Measurements from ENCODE around the gene PDGFA. TPM values are rescaled to one million over a fixed set of nuclear protein-coding genes. Genes with fewer than 3 reads are reported as not detected.

Gene PDGFA
- total RNA-seq, 1 experiment from 2014 or later: 129 TPM

- TF ChIP-seq AR (CRISPR knock-in tag; IDR thresholded peaks at IDR 0.05) (no peak), ERG (CRISPR knock-in tag; IDR thresholded peaks at IDR 0.05) (no peak), SOX15 (CRISPR knock-in tag; IDR thresholded peaks at IDR 0.05) (no peak), TEAD4 (CRISPR knock-in tag; IDR thresholded peaks at IDR 0.05) (no peak)
Observed at GRCh38 chr7:516216-516605, 3.4 kb downstream of the PDGFA start (continued).

- Mint-ChIP-seq H3K27me3 (ENCODE audit: low read depth) (peaks cover 5% of the 10 kb centered on the region), H3K4me3 (peak overlapping the region; percentile 71), H3K4me1 (peaks cover 34% of the 10 kb centered on the region), H3K27ac (peak overlapping the region; percentile 92), H3K9me3 (no peaks in the 10 kb centered on the region), H3K36me3 (peaks cover 13% of the 10 kb centered on the region; the same call in 1 of the 2 replicates)
- TF ChIP-seq TEAD4 (CRISPR knock-in tag; IDR thresholded peaks at IDR 0.05) (no peak), SP1 (CRISPR knock-in tag; conservative IDR thresholded peaks at IDR 0.05) (0 out of 2 replicates have a peak, but pooled peaks have one; percentile 50), TEAD1 (CRISPR knock-in tag; IDR thresholded peaks at IDR 0.05) (peak; percentile 82), FOXK1 (CRISPR knock-in tag; IDR thresholded peaks at IDR 0.05) (0 out of 2 replicates have a peak, but pooled peaks have one; percentile 29)
- DNase-seq (ENCODE audit: low spot score): peak; percentile 71
- ChIA-PET CTCF (interaction anchor here (0.7 to 1.7 kb wide), 6 partner anchors 12 to 217 kb away, joined by 3 to 11 read pairs (median 3); no protein-coding TSS in a partner anchor), POLR2A (interaction anchor here (0.6 to 1.2 kb wide), 2 partner anchors 150 to 220 kb away, joined by 3 to 4 read pairs; no protein-coding TSS in a partner anchor)
- ATAC-seq: peak; percentile 30
Observed at GRCh38 chr7:515628-516027, 4.0 kb downstream of the PDGFA start.

- peaks cover 5% of the 10 kb centered on the region for H3K27me3 Mint-ChIP-seq (ENCODE audit: low read depth)
- ChIA-PET CTCF (interaction anchor here (0.6 to 1.7 kb wide), 8 partner anchors 12 to 1680 kb away, joined by 3 to 11 read pairs (median 4); no protein-coding TSS in a partner anchor), POLR2A (interaction anchor here (0.6 to 1.2 kb wide), 2 partner anchors 151 to 220 kb away, joined by 3 to 4 read pairs; no protein-coding TSS in a partner anchor)
- peak; percentile 41 for ATAC-seq
- peak; percentile 78 for DNase-seq (ENCODE audit: low spot score)
- H3K4me3 Mint-ChIP-seq: peak overlapping the region; percentile 71
- TF ChIP-seq CREM (CRISPR knock-in tag; IDR thresholded peaks at IDR 0.05): 0 out of 2 replicates have a peak, but pooled peaks have one; percentile 30
- TF ChIP-seq NFYB (CRISPR knock-in tag; conservative IDR thresholded peaks at IDR 0.05; ENCODE audit: low read depth): no peak
- TF ChIP-seq MYBL2 (CRISPR knock-in tag; IDR thresholded peaks at IDR 0.05): no peak
- TF ChIP-seq ZBTB21 (CRISPR knock-in tag; IDR thresholded peaks at IDR 0.05; ENCODE audit: borderline replicate concordance): 0 out of 2 replicates have a peak, but pooled peaks have one; percentile 44
- peak; percentile 27; the same call in 1 of the 2 replicates for TF ChIP-seq AFF4 (CRISPR knock-in tag; IDR thresholded peaks at IDR 0.05; ENCODE audit: borderline replicate concordance)
- peak; percentile 57; the same call in 1 of the 2 replicates for TF ChIP-seq ZMAT4 (CRISPR knock-in tag; IDR thresholded peaks at IDR 0.05)
- peak; percentile 66; the same call in 1 of the 2 replicates for TF ChIP-seq GTF2I (CRISPR knock-in tag; conservative IDR thresholded peaks at IDR 0.05)
- no peaks in the 10 kb centered on the region for H3K9me3 Mint-ChIP-seq
- H3K27ac Mint-ChIP-seq: peak overlapping the region; percentile 92
- peaks cover 34% of the 10 kb centered on the region for H3K4me1 Mint-ChIP-seq
- H3K36me3 Mint-ChIP-seq: peaks cover 13% of the 10 kb centered on the region; the same call in 1 of the 2 replicates
Observed at GRCh38 chr7:514651-515598, 4.7 kb downstream of the PDGFA start.
